HG03103 (cell line): ENCODE measurements around the gene DNM3.
"Not testable (repeated sequence)": the region's sequence is repeated elsewhere in the genome, so short reads cannot be mapped to it uniquely, and the experiment has no call there.

Experiments used
- ATAC-seq: cut with Tn5 transposase; IDR thresholded peaks from one replicate; pipeline ENCODE4 v1.9.1; 2021; ENCODE audit warnings: low read depth; ENCODE audit not compliant: unreplicated experiment

Gene DNM3

GRCh38 chr1:172429331-172430127, 588.2 kb downstream of the DNM3 start:
- ATAC-seq, result no peak

DNA sequence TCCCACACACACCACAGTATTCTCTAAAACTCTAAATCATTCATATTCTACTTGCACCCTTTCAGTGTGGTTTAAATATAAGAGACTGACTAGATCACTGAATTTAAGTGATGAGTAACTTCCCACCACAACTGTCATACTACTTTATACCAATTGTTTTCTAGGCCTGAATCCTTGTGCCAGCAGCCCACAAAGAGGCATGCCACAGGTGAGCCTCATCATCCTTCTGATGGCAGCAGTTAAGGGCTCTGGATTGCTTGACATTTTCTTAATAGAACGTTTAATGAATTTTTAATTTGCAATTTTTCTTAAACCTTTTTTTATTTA, 588.8 kb downstream of the DNM3 start:
- no peak for ATAC-seq

DNA sequence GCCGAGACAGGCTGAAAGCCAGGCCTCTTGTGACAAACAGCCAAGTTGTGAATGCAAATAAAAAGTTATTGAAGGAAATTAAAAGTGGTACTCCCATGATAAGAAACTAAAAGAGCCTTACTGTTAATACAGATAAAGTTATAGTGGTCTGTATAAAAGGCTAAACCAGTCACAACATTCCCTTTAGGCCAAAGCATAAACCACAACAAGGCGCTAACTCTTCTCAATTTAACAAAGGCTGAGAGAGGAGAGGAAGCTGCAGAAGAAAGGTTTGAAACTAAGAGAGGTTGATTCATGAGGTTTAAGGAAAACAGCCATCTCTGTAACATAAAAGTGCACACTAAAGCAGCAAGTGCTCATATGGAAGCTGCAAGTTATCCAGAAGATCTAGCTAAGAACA, 589.9 kb downstream of the DNM3 start:
- no peak for ATAC-seq

DNA sequence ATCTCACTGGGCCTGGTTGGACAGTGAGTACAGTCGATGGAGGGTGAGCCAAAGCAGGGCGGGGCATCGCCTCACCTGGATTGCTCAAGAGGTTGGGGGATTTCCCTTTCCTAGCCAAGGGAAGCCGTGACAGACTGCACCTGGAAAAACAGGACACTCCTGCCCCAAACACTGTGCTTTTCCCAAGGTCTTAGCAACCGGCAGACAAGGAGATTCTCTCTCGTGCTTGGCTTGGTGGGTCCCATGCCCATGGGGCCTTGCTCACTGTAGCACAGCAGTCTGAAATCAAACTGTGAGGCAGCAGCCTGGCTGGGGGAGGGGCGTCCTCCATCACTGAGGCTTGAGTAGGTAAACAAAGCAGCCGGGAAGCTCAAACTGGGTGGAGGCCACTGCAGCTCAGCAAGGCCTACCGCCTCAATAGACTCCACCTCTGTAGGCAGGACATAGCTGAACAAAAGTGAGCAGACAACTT, 590.5 kb downstream of the DNM3 start:
- no peak for ATAC-seq

DNA sequence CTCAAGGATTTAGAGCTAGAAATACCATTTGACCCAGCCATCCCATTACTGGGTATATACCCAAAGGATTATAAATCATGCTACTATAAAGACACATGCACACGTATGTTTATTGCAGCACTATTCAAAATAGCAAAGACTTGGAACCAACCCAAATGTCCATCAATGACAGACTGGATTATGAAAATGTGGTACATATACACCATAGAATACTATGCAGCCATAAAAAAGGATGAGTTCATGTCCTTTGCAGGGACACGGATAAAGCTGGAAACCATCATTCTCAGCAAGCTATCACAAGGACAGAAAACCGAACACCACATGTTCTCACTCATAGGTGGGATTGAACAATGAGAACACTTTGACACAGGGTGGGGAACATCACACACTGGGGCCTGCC, 595.9 kb downstream of the DNM3 start:
- ATAC-seq, result not testable (repeated sequence)

- no peak for ATAC-seq
These were observed 601.1 kb downstream of the DNM3 start for GRCh38 chr1:172442404-172442803.

- ATAC-seq, result no peak
These were observed 601.7 kb downstream of the DNM3 start for GRCh38 chr1:172442843-172443565.

DNA sequence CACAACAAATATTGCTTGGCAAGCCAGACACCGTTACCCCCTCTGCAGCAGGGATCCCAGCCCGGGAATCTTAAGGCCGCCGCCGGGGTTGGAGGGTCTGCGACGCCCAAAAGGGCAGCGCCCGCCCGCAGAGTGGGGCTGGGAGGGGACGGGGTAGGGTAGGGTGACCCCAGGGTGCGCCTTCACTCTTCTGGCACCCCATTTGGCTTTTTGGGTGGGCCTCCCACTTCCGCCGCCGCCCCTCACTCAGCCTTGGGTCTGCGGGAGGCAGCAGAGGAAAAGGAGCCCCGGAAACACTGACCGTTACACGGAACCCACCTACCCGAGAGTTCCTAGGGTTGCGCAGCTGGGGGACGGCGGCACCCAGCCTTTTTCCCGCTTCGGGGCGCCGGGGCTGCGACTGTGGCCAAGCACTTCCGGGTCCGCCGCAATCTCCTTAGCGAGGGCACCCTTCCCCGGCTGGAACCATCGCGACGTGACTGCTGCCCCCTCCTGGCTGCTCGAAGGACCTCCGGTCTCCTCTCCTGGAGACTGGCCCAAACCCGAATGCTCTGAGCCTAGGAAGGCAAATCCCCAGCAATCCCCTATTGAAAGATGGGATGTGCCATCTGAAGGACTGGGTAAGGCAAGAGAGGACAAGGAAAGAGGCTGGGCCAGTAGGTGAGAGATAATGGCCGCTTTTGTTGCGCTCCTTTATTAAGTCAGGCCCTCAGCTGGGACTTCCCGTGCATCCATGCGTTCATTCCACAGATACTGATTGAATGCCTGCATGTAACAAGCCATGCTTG, 602.6 kb downstream of the DNM3 start, which contains the start of gene PIGC:
TSS of gene PIGC (minus strand) at position 404 of the 788 bp plus-strand sequence. CDS start 1,447 bp downstream, outside the sequence.
- ATAC-seq, result peak; percentile 97

DNA sequence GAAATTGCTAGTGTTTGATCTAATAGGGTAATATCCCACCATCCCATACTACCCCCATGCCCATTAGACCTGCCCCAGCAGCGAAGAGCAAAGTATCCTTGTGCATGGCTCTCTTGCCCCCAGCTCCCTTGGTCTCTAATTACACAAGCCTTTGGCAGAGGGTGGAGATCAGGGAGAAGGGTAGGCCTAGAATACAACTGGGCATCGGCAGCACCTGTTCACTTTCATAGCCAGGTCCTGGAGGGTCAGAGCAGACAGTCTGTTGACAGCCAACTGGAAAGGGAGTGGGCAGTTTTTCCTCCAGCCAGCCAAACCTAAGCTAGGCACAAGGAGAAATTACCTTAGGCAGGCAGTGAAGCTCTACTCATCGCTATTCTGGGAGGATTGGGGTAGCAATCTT, 605.2 kb downstream of the DNM3 start:
- ATAC-seq, result no peak

DNA sequence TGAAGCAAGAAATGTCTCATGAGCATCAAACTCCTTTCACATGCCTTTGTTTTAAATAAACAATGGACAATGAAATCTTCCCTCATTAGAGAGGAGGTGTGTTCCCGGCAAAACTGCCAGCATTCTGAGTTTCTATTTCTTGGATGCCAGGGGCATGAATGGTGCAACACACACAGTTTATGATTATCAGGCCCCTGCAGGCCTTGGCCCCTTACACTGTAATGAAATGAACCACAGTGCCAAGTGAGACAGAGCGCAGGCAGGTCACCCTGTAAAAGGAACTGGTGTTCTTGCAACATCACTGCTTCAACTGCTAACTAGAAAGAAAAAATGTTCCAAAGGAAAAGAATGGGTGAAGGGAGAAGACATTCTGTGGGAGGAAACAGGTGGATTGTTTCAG, 606.3 kb downstream of the DNM3 start:
- ATAC-seq, result no peak

GRCh38 chr1:172448995-172449584, 607.8 kb downstream of the DNM3 start:
- ATAC-seq, result no peak

DNA sequence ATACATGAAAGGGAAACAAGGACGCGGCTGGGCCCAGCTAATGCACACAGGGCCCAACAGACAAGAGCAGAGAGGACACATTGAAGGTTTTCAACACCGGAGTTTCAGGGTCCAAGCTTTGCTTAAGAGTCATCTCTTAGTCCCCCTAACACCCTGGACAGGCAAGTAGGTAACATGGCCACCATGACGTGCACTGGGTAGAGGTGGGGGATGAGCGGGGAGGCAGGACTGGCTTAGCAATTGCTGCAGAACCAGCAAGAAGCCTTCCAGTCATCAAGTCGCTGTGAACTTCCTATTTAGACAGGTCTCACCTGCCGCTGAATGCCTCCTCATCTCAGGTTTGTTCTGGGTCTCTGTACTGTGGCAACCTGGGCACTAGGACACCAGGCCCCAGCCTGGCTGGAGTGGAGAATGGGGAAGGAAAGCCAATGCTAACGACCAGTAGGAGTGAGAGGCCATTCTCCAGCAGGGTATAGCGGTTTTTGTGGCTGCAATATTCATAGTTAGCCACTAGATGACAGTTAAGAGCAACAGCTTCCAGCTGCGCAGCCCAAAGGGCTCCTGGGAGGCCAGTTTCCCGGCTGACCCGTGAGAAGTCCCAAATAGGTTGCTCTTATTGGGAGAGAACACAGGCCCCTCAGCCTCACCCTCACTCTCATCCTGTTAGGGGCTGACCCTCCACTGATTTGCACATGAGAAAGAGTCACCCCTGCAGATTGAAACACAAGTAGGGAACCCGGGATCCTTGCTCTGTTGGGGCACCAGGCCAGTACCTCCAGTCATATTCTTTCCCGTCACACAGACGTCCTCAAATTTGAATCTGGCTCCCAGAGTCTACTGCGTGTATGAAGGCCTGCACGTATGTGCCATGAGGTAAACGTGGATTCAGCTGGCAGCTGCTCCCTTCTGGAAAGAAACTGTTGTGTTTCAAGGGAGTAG, 608.6 kb downstream of the DNM3 start:
- peak; percentile 81 for ATAC-seq

- ATAC-seq, result no peak
These were observed 609.2 kb downstream of the DNM3 start for GRCh38 chr1:172450524-172450885.

DNA sequence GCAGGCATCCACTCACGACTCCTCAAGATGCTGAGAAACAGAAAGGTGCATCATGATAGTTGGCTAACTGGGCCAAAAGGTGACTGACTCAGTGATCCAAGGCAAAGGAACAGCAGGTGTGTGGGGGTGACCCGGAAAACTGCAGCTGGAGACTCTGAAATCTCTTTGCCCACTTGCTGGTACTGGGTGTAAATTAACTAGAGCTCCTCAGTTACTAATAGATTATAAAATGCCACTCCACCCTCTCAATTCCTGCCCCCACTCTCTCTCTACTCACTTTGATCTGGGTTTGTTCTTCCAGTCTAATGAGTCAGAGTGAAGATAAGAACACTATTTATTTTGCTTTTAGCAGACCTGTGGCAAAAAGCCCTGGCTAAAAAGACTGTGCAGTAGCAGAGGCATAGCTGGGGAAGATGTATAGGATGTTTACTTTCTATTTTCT, 609.7 kb downstream of the DNM3 start:
- no peak for ATAC-seq

GRCh38 chr1:172452536-172453152, 611.3 kb downstream of the DNM3 start:
- no peak for ATAC-seq

DNA sequence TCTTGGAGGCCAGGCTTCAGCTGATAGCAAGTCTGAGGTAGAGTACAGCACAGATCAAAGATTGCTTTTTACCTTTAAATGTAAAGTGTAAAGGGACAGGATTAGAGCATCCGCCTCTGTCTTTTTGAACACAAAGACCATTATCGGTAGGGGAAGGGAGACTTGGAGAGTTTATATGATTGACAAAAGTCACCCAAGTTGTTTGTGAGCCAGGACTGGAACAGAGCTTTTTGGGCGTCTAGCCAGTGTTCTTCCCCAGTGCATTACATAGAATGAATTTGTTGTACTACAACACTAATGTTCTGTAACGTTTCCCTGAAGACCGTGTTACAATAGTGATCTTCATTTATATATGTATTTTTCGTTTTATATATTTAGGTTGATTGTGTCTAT, 611.9 kb downstream of the DNM3 start:
- no peak for ATAC-seq

- ATAC-seq, result no peak
These were observed 612.3 kb downstream of the DNM3 start for GRCh38 chr1:172453607-172454006.

- ATAC-seq, result no peak
These were observed 614.2 kb downstream of the DNM3 start for GRCh38 chr1:172455451-172455850.

DNA sequence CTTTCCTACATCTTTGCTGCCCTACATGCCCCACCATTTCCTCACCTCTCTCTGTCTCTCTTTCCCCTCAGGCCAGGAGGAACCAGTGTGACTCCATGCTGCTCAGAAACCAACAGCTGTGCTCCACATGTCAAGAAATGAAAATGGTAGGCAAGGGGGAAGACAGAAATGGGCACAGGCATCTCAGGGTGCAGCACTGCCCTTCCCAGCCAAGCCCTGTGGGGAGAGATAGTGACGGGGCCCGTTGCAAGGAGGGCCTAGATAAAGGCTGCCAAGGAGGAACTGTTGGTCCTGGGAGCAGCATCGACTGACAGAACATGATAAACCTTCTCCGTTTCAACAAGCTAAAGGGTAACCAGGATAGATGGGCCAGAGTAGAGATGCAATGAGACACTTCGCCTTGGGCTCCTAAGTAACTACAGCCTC, 615.1 kb downstream of the DNM3 start:
- ATAC-seq, result no peak
